ENCODE results near the gene MEOX1.

GRCh38 chr17:43683928-43684653, 22.4 kb upstream of the MEOX1 start:
- TF ChIP-seq POLR2A (IDR thresholded peaks at IDR 0.05; ENCODE audit: low read depth) (no peak), POLR2AphosphoS5 (IDR thresholded peaks at IDR 0.05) (no peak)
- TF ChIP-seq, protein P1, sequence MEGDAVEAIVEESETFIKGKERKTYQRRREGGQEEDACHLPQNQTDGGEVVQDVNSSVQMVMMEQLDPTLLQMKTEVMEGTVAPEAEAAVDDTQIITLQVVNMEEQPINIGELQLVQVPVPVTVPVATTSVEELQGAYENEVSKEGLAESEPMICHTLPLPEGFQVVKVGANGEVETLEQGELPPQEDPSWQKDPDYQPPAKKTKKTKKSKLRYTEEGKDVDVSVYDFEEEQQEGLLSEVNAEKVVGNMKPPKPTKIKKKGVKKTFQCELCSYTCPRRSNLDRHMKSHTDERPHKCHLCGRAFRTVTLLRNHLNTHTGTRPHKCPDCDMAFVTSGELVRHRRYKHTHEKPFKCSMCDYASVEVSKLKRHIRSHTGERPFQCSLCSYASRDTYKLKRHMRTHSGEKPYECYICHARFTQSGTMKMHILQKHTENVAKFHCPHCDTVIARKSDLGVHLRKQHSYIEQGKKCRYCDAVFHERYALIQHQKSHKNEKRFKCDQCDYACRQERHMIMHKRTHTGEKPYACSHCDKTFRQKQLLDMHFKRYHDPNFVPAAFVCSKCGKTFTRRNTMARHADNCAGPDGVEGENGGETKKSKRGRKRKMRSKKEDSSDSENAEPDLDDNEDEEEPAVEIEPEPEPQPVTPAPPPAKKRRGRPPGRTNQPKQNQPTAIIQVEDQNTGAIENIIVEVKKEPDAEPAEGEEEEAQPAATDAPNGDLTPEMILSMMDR (IDR thresholded peaks at IDR 0.05): no peak
